Panc1 (cell line): ENCODE data around the gene DFFB.

Experiments used
- POLR2AphosphoS5 ChIP-seq: IDR thresholded peaks from 2 replicates; pipeline ENCODE4 v1.6.1; 2012; ENCODE audit warnings: mild to moderate bottlenecking, low read depth, low read length, moderate library complexity
- SIN3A ChIP-seq: IDR thresholded peaks from 2 replicates; pipeline ENCODE4 v1.6.1; 2012; ENCODE audit warnings: low read depth, mild to moderate bottlenecking, low read length, moderate library complexity, borderline replicate concordance; ENCODE audit not compliant: insufficient read depth
- TCF7L2 ChIP-seq: IDR thresholded peaks from 2 replicates; pipeline ENCODE4 v1.6.1; 2011; ENCODE audit warnings: mild to moderate bottlenecking, low read depth, low read length, inconsistent platforms
- TF ChIP-seq, protein P1 (sequence below), 2 experiments: IDR thresholded peaks; 2 replicates each; pipeline ENCODE4 v1.6.1; 2011 to 2012; ENCODE audit warnings: low read depth in 2 of 2, control low read depth in 1 of 2, low read length in 1 of 2, mild to moderate bottlenecking in 1 of 2, moderate library complexity in 1 of 2; ENCODE audit not compliant: insufficient read depth in 1 of 2
- TF ChIP-seq, protein P2 (sequence below): fragments of 450-650 bp; IDR thresholded peaks from 2 replicates; pipeline ENCODE4 v1.5.1; 2017; ENCODE audit warnings: mild to moderate bottlenecking

DNA sequence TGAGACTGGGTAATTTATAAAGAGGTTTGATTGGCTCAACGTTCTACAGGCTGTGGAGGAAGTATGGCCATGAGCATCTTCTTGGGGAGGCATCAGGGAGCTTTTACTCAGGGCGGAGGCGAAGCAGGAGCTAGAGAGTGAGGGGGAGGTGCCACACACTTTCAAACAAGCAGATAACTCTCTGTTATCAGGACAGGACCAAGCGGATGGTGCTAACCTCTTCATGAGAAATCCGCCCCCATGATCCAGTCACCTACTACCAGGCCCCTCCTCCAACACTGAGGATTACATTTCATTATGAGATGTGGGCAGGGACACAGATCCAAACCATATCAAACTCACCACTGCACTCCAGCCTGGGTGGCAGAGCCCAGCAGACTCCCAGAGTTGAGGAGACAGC, 49.5 kb upstream of the DFFB start:
- TF ChIP-seq, protein P1, sequence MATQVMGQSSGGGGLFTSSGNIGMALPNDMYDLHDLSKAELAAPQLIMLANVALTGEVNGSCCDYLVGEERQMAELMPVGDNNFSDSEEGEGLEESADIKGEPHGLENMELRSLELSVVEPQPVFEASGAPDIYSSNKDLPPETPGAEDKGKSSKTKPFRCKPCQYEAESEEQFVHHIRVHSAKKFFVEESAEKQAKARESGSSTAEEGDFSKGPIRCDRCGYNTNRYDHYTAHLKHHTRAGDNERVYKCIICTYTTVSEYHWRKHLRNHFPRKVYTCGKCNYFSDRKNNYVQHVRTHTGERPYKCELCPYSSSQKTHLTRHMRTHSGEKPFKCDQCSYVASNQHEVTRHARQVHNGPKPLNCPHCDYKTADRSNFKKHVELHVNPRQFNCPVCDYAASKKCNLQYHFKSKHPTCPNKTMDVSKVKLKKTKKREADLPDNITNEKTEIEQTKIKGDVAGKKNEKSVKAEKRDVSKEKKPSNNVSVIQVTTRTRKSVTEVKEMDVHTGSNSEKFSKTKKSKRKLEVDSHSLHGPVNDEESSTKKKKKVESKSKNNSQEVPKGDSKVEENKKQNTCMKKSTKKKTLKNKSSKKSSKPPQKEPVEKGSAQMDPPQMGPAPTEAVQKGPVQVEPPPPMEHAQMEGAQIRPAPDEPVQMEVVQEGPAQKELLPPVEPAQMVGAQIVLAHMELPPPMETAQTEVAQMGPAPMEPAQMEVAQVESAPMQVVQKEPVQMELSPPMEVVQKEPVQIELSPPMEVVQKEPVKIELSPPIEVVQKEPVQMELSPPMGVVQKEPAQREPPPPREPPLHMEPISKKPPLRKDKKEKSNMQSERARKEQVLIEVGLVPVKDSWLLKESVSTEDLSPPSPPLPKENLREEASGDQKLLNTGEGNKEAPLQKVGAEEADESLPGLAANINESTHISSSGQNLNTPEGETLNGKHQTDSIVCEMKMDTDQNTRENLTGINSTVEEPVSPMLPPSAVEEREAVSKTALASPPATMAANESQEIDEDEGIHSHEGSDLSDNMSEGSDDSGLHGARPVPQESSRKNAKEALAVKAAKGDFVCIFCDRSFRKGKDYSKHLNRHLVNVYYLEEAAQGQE (IDR thresholded peaks at IDR 0.05; ENCODE audit: insufficient read depth in 1 of 2, low read depth in 2 of 2, low read length in 1 of 2) = no peak
- TF ChIP-seq, protein P2, sequence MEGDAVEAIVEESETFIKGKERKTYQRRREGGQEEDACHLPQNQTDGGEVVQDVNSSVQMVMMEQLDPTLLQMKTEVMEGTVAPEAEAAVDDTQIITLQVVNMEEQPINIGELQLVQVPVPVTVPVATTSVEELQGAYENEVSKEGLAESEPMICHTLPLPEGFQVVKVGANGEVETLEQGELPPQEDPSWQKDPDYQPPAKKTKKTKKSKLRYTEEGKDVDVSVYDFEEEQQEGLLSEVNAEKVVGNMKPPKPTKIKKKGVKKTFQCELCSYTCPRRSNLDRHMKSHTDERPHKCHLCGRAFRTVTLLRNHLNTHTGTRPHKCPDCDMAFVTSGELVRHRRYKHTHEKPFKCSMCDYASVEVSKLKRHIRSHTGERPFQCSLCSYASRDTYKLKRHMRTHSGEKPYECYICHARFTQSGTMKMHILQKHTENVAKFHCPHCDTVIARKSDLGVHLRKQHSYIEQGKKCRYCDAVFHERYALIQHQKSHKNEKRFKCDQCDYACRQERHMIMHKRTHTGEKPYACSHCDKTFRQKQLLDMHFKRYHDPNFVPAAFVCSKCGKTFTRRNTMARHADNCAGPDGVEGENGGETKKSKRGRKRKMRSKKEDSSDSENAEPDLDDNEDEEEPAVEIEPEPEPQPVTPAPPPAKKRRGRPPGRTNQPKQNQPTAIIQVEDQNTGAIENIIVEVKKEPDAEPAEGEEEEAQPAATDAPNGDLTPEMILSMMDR = no peak
- TF ChIP-seq TCF7L2 = no peak
- no peak for TF ChIP-seq POLR2AphosphoS5
- TF ChIP-seq SIN3A = no peak
